BLaER1 treated with 17β-estradiol and CSF1 and Interleukin-3, amounts not matched to agents 10 nM and 100 nM (cell line): ENCODE measurements around the gene SYNE3.
A peak's percentile ranks its signal among the peaks of the same experiment; 100 is the strongest.

ENCODE experiments used
- H3K27ac ChIP-seq, 11 experiments: shearing (Covaris generic); formaldehyde crosslinking; 2 replicates each; pipeline ENCODE4 v1.8.1; 2022
- H3K27me3 ChIP-seq, 11 experiments: shearing (Covaris generic); formaldehyde crosslinking; 2 replicates each; pipeline ENCODE4 v1.8.1; 2022
- H3K36me3 ChIP-seq, 11 experiments: shearing (Covaris generic); formaldehyde crosslinking; 2 replicates each; pipeline ENCODE4 v1.8.1; 2022
- H3K4me1 ChIP-seq, 10 experiments: shearing (Covaris generic); formaldehyde crosslinking; 2 replicates each; pipeline ENCODE4 v1.8.1; 2022
- H3K4me2 ChIP-seq, 11 experiments: shearing (Covaris generic); formaldehyde crosslinking; 2 replicates each; pipeline ENCODE4 v1.8.1; 2022
- H3K4me3 ChIP-seq, 10 experiments: shearing (Covaris generic); formaldehyde crosslinking; 2 replicates each; pipeline ENCODE4 v1.8.1; 2022
- H3K9ac ChIP-seq, 11 experiments: shearing (Covaris generic); formaldehyde crosslinking; 2 replicates each; pipeline ENCODE4 v1.8.1; 2022
- H3K9me3 ChIP-seq, 11 experiments: shearing (Covaris generic); formaldehyde crosslinking; replicated peaks in 1 of 11; 2 replicates each; pipeline ENCODE4 v1.8.1; 2022
- H4K20me1 ChIP-seq, 11 experiments: shearing (Covaris generic); formaldehyde crosslinking; 2 replicates each; pipeline ENCODE4 v1.8.1; 2022
- Cebpa-rat ChIP-seq, 11 experiments: shearing (Covaris generic); IDR thresholded peaks; 2 replicates each; pipeline ENCODE4 v1.8.1; 2022

The SYNE3 gene

GRCh38 chr14:95502381-95502950 is 14.0 kb downstream of the SYNE3 start:
- Histone ChIP-seq H3K9ac (peak overlapping the region in 6 of 11 experiments; percentile 2 to 58 (median 38); a peak in 10 of 22 replicates), H3K4me2 (peak overlapping the region; percentile 47 to 100 (median 98)), H3K4me3 (no peak overlapping the region), H3K27me3 (no peaks in the 10 kb centered on the region), H3K4me1 (peaks cover 95 to 100% (median 99%) of the 10 kb centered on the region in 10 experiments), H3K36me3 (peaks cover 7 to 94% (median 82%) of the 10 kb centered on the region in 11 experiments; a peak in 21 of 22 replicates), H3K27ac (peak overlapping the region in 9 of 11 experiments; percentile 32 to 98 (median 84); a peak in 17 of 22 replicates), H3K9me3 (no peaks in the 10 kb centered on the region), H4K20me1 (peaks cover 9 to 97% (median 65%) of the 10 kb centered on the region in 11 experiments; a peak in 19 of 22 replicates)
- TF ChIP-seq Cebpa-rat (IDR thresholded peaks at IDR 0.05): no peak

- no peaks in the 10 kb centered on the region for H3K27me3 ChIP-seq
- TF ChIP-seq Cebpa-rat (IDR thresholded peaks at IDR 0.05): no peak
- H3K9me3 ChIP-seq: no peaks in the 10 kb centered on the region
- H3K9ac ChIP-seq: peak overlapping the region in 9 of 11 experiments; percentile 3 to 52 (median 38); a peak in 13 of 22 replicates
- H3K4me1 ChIP-seq: peaks cover 95 to 100% (median 99%) of the 10 kb centered on the region in 10 experiments
- H3K4me3 ChIP-seq: no peak overlapping the region; a peak in 1 of 20 replicates
- H3K4me2 ChIP-seq: peak overlapping the region; percentile 48 to 100 (median 85)
- H3K27ac ChIP-seq: peak overlapping the region in 9 of 11 experiments; percentile 32 to 98 (median 81); a peak in 16 of 22 replicates
- H3K36me3 ChIP-seq: peaks cover 7 to 91% (median 70%) of the 10 kb centered on the region in 11 experiments; a peak in 21 of 22 replicates
- peaks cover 4 to 88% (median 59%) of the 10 kb centered on the region in 11 experiments; a peak in 19 of 22 replicates for H4K20me1 ChIP-seq
Measured at GRCh38 chr14:95500772-95501401, 15.6 kb downstream of the SYNE3 start.

GRCh38 chr14:95500201-95500681 is 16.2 kb downstream of the SYNE3 start:
- peaks cover 95 to 100% (median 99%) of the 10 kb centered on the region in 10 experiments for H3K4me1 ChIP-seq
- no peak for TF ChIP-seq Cebpa-rat (IDR thresholded peaks at IDR 0.05)
- H3K27me3 ChIP-seq: no peaks in the 10 kb centered on the region
- H3K36me3 ChIP-seq: peaks cover 7 to 85% (median 64%) of the 10 kb centered on the region in 11 experiments; a peak in 21 of 22 replicates
- no peak overlapping the region for H3K4me3 ChIP-seq
- H3K4me2 ChIP-seq: peak overlapping the region; percentile 48 to 100 (median 85); a peak in 21 of 22 replicates
- H3K9me3 ChIP-seq: no peaks in the 10 kb centered on the region
- H3K9ac ChIP-seq: peak overlapping the region in 8 of 11 experiments; percentile 13 to 52 (median 38); a peak in 7 of 22 replicates
- H4K20me1 ChIP-seq: peaks cover 4 to 82% (median 58%) of the 10 kb centered on the region in 11 experiments; a peak in 19 of 22 replicates
- H3K27ac ChIP-seq: peak overlapping the region in 8 of 11 experiments; percentile 44 to 98 (median 84); a peak in 16 of 22 replicates

- H4K20me1 ChIP-seq: peaks cover 4 to 73% (median 50%) of the 10 kb centered on the region in 11 experiments; a peak in 19 of 22 replicates
- H3K4me1 ChIP-seq: peaks cover 95 to 100% (median 99%) of the 10 kb centered on the region in 10 experiments
- peak overlapping the region in 7 of 11 experiments; percentile 5 to 96 (median 33); a peak in 7 of 22 replicates for H3K27ac ChIP-seq
- H3K36me3 ChIP-seq: peaks cover 7 to 79% (median 56%) of the 10 kb centered on the region in 11 experiments; a peak in 21 of 22 replicates
- no peaks in the 10 kb centered on the region for H3K9me3 ChIP-seq
- H3K27me3 ChIP-seq: no peaks in the 10 kb centered on the region
- peak overlapping the region in 9 of 11 experiments; percentile 85 to 100 (median 94); a peak in 17 of 22 replicates for H3K4me2 ChIP-seq
- no peak for TF ChIP-seq Cebpa-rat (IDR thresholded peaks at IDR 0.05)
- H3K4me3 ChIP-seq: no peak overlapping the region
- peak overlapping the region in 3 of 11 experiments; percentile 13 to 74 (median 42); a peak in 3 of 22 replicates for H3K9ac ChIP-seq
Measured at GRCh38 chr14:95499354-95499750, 17.1 kb downstream of the SYNE3 start.

- H3K9ac ChIP-seq: peak overlapping the region in 4 of 11 experiments; percentile 1 to 74 (median 28); a peak in 5 of 22 replicates
- H4K20me1 ChIP-seq: peaks cover 4 to 67% (median 48%) of the 10 kb centered on the region in 11 experiments; a peak in 19 of 22 replicates
- no peaks in the 10 kb centered on the region for H3K27me3 ChIP-seq
- H3K9me3 ChIP-seq: no peaks in the 10 kb centered on the region
- TF ChIP-seq Cebpa-rat (IDR thresholded peaks at IDR 0.05): no peak
- H3K27ac ChIP-seq: peak overlapping the region in 6 of 11 experiments; percentile 5 to 96 (median 32); a peak in 8 of 22 replicates
- no peak overlapping the region; a peak in 1 of 20 replicates for H3K4me3 ChIP-seq
- peaks cover 95 to 100% (median 99%) of the 10 kb centered on the region in 10 experiments for H3K4me1 ChIP-seq
- peaks cover 7 to 79% (median 51%) of the 10 kb centered on the region in 11 experiments; a peak in 21 of 22 replicates for H3K36me3 ChIP-seq
- peak overlapping the region in 9 of 11 experiments; percentile 84 to 100 (median 93); a peak in 18 of 22 replicates for H3K4me2 ChIP-seq
Measured at GRCh38 chr14:95498622-95499353, 17.7 kb downstream of the SYNE3 start.

GRCh38 chr14:95497561-95498011 is 18.9 kb downstream of the SYNE3 start:
- H3K27ac ChIP-seq: peak overlapping the region in 9 of 11 experiments; percentile 82 to 96 (median 87); a peak in 17 of 22 replicates
- TF ChIP-seq Cebpa-rat (IDR thresholded peaks at IDR 0.05): no peak
- peaks cover 4 to 55% (median 41%) of the 10 kb centered on the region in 11 experiments; a peak in 19 of 22 replicates for H4K20me1 ChIP-seq
- H3K4me3 ChIP-seq: no peak overlapping the region
- H3K4me1 ChIP-seq: peaks cover 89 to 98% (median 95%) of the 10 kb centered on the region in 10 experiments
- peak overlapping the region in 6 of 11 experiments; percentile 11 to 81 (median 75); a peak in 11 of 22 replicates for H3K9ac ChIP-seq
- H3K4me2 ChIP-seq: peak overlapping the region; percentile 84 to 100 (median 93)
- H3K27me3 ChIP-seq: no peaks in the 10 kb centered on the region
- H3K9me3 ChIP-seq: peaks cover under 1 to 6% (median 3%) of the 10 kb centered on the region in 11 experiments; a peak in 17 of 22 replicates
- H3K36me3 ChIP-seq: peaks cover 7 to 79% (median 51%) of the 10 kb centered on the region in 11 experiments; a peak in 21 of 22 replicates

GRCh38 chr14:95496690-95497259 is 19.7 kb downstream of the SYNE3 start:
- Histone ChIP-seq H3K9me3 (peaks cover 9 to 13% (median 11%) of the 10 kb centered on the region in 11 experiments; a peak in 21 of 22 replicates), H3K27me3 (no peaks in the 10 kb centered on the region), H3K4me1 (peaks cover 81 to 91% (median 88%) of the 10 kb centered on the region in 10 experiments), H3K36me3 (peaks cover 14 to 81% (median 54%) of the 10 kb centered on the region in 11 experiments), H3K27ac (peak overlapping the region; percentile 50 to 96 (median 87); a peak in 21 of 22 replicates), H3K4me3 (peak overlapping the region in 2 of 10 experiments; percentile 33 to 59; a peak in 2 of 20 replicates), H3K9ac (peak overlapping the region; percentile 34 to 81 (median 74); a peak in 17 of 22 replicates), H3K4me2 (peak overlapping the region; percentile 84 to 100 (median 93)), H4K20me1 (peaks cover 4 to 49% (median 36%) of the 10 kb centered on the region in 11 experiments; a peak in 19 of 22 replicates)
- TF ChIP-seq Cebpa-rat (IDR thresholded peaks at IDR 0.05): no peak
